ENCODE measurements around the gene AGRP. TPM values are rescaled to one million over a fixed set of nuclear protein-coding genes. Genes with fewer than 3 reads are reported as not detected.

The AGRP gene
- total RNA-seq, 1 donor from 2014 or later = not detected

DNA sequence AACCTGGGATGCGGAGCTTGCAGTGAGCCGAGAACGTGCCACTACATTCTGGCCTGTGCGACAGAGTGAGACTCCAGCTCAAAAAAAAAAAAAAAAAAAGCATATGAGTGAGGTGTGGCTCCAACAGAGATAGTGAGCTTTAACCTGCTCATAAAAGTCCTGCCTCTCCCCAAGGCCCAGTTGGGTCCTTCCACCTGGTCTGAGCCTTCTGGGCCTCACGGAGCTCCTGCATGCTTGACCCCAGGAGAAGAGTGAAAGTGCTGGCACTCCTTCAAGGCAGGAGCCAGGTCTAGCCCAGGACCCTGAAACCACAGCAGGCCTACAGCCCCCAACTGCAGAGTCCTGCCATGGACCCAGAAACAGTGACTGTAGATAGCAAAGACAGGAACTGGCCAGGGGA lies 34.8 kb downstream of the AGRP start:
- Histone ChIP-seq H3K4me1 (ENCODE audit: control insufficient read depth in 3 of 3, insufficient read depth in 3 of 3, low read length in 3 of 3) (peaks cover 92 to 96% (median 93%) of the 10 kb centered on the region in 3 donors), H3K27me3 (ENCODE audit: control insufficient read depth in 3 of 3, insufficient read depth in 3 of 3, low read length in 3 of 3) (no peaks in the 10 kb centered on the region), H3K4me3 (ENCODE audit: low read length in 3 of 3) (no peak overlapping the region), H3K9ac (ENCODE audit: low read depth in 1 of 3, low read length in 3 of 3) (no peak overlapping the region), H3K9me3 (ENCODE audit: control insufficient read depth in 3 of 3, low read length in 3 of 3) (no peaks in the 10 kb centered on the region), H3K27ac (ENCODE audit: low read depth, low read length) (peak overlapping the region; percentile 12), H3K36me3 (ENCODE audit: control insufficient read depth in 3 of 3, insufficient read depth in 3 of 3, low read length in 3 of 3) (peaks cover 16 to 24% (median 17%) of the 10 kb centered on the region in 3 donors)

DNA sequence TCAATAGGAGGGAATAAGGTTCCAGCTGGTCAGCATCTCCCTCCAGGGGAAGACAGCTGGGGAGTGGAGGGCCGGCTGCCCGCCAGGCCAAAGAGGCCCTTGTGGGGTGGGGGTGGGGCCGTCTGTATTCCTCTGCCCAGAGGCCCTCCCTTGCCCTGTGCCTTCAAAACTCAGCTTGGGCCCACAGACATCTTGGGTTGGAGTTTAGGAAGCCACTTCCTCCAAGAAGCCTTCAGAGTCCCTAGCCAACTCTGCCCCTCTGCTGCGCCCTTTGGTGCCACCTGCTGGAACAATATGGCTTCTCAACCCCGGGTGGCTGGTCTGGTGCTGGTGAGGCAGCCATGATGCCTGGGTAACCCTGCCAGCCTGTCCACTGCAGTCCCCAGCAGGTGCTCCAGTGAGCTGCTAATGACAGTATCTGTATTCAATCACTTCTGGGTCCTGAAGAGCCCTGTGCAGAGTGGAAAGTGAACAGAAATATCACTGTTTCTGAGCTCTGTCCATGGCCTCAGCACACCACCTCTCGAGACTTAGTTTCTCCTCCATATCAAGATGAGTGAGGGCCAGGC lies 35.8 kb downstream of the AGRP start:
- Histone ChIP-seq H3K9ac (ENCODE audit: low read depth in 1 of 3, low read length in 3 of 3) (peak overlapping the region in 1 of 3 donors; percentile 68), H3K4me3 (ENCODE audit: low read length in 3 of 3) (no peak overlapping the region), H3K27ac (ENCODE audit: low read depth, low read length) (peak overlapping the region; percentile 23), H3K27me3 (ENCODE audit: control insufficient read depth in 3 of 3, insufficient read depth in 3 of 3, low read length in 3 of 3) (no peaks in the 10 kb centered on the region), H3K9me3 (ENCODE audit: control insufficient read depth in 3 of 3, low read length in 3 of 3) (no peaks in the 10 kb centered on the region), H3K36me3 (ENCODE audit: control insufficient read depth in 3 of 3, insufficient read depth in 3 of 3, low read length in 3 of 3) (peaks cover 10 to 18% (median 12%) of the 10 kb centered on the region in 3 donors), H3K4me1 (ENCODE audit: control insufficient read depth in 3 of 3, insufficient read depth in 3 of 3, low read length in 3 of 3) (peaks cover 93 to 96% (median 95%) of the 10 kb centered on the region in 3 donors)

DNA sequence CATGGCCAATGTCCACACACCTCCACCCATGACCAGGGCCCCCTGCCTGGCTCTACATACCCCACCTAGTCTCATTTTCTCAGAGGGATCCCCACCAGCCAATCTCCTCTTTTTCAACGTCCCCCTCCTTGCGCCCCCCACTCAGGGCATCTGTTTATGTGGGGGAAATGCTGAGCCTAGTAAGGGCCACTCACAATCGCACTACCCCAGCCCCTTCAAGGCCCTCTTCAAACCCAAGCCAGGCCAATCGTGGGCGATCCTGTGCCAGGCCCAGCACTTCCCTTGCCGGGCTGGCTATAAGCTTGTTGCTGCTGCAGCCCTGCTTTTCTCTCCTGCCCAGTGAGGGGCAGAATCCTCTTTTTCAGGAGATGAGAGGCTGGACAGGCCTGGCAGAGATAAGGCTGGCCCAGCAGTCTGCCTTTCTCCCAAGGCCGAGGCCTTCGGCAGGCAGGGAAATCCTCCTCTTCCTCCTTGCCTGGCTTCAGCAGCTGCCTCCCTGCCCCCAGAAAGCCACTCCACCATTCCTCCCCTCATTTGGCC lies 36.3 kb downstream of the AGRP start:
- peaks cover 11 to 14% (median 12%) of the 10 kb centered on the region in 3 donors for H3K36me3 ChIP-seq (ENCODE audit: control insufficient read depth in 3 of 3, insufficient read depth in 3 of 3, low read length in 3 of 3)
- H3K4me3 ChIP-seq (ENCODE audit: low read length in 3 of 3) = no peak overlapping the region
- peak overlapping the region; percentile 3 to 68 (median 38) for H3K9ac ChIP-seq (ENCODE audit: low read depth in 1 of 3, low read length in 3 of 3)
- H3K9me3 ChIP-seq (ENCODE audit: control insufficient read depth in 3 of 3, low read length in 3 of 3) = no peaks in the 10 kb centered on the region
- H3K27me3 ChIP-seq (ENCODE audit: control insufficient read depth in 3 of 3, insufficient read depth in 3 of 3, low read length in 3 of 3) = no peaks in the 10 kb centered on the region
- H3K27ac ChIP-seq (ENCODE audit: low read depth, low read length) = peak overlapping the region; percentile 23
- peaks cover 93 to 96% (median 95%) of the 10 kb centered on the region in 3 donors for H3K4me1 ChIP-seq (ENCODE audit: control insufficient read depth in 3 of 3, insufficient read depth in 3 of 3, low read length in 3 of 3)

DNA sequence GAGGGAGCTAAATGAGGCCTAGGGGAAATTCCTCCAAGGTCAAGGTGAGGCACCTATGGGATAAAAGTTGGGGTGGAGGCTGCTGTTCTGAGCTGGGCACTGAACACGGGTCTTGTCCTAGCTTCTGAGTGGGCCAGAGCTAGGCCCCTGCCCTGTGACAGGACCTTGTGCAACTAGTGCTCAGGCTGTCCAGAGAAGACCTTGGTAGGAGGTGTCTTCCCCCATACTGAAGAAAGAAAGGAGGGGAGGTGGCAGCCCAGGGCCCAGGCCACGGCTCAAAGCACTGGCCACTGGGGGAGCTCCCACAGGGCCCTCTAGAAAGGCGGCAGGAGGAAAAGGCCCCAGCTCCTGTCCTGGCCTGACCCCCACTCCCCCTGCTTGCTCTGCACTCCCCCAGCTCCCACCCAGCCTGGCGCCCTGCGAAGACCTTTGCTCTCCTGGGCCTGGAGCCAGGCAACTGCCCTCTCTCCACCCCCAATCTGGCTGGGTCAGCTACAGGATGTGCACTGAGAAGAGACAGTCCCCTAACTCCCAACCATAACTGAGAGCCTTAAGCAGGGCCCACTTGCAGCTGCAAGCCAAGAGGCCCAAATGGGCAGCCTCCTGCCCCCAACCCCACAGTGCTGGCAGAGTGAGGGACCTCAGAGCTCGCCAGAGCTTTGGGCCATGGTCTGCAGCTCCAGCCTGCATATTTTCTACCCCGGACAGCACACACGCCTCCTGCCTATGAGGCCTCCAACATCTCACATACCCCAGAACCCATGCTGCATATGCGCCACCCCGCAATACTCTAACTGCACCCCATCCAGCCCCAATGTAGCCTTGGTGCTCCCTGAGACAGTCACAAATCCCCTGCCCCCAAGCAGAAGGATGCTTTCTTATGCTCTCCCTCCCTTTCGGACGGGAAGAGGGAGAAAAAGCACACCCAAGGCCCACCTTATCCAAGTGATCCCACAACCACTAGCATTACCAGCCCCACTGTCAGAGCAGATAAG lies 37.1 kb downstream of the AGRP start:
- peak overlapping the region; percentile 38 to 68 (median 57) for H3K9ac ChIP-seq (ENCODE audit: low read depth in 1 of 3, low read length in 3 of 3)
- no peak overlapping the region for H3K27ac ChIP-seq (ENCODE audit: low read depth, low read length)
- H3K9me3 ChIP-seq (ENCODE audit: control insufficient read depth in 3 of 3, low read length in 3 of 3) = no peaks in the 10 kb centered on the region
- H3K36me3 ChIP-seq (ENCODE audit: control insufficient read depth in 3 of 3, insufficient read depth in 3 of 3, low read length in 3 of 3) = peaks cover 7 to 14% (median 8%) of the 10 kb centered on the region in 3 donors
- H3K27me3 ChIP-seq (ENCODE audit: control insufficient read depth in 3 of 3, insufficient read depth in 3 of 3, low read length in 3 of 3) = no peaks in the 10 kb centered on the region
- peaks cover 93 to 96% (median 95%) of the 10 kb centered on the region in 3 donors for H3K4me1 ChIP-seq (ENCODE audit: control insufficient read depth in 3 of 3, insufficient read depth in 3 of 3, low read length in 3 of 3)
- peak overlapping the region in 1 of 3 donors; percentile 27 for H3K4me3 ChIP-seq (ENCODE audit: low read length in 3 of 3)

DNA sequence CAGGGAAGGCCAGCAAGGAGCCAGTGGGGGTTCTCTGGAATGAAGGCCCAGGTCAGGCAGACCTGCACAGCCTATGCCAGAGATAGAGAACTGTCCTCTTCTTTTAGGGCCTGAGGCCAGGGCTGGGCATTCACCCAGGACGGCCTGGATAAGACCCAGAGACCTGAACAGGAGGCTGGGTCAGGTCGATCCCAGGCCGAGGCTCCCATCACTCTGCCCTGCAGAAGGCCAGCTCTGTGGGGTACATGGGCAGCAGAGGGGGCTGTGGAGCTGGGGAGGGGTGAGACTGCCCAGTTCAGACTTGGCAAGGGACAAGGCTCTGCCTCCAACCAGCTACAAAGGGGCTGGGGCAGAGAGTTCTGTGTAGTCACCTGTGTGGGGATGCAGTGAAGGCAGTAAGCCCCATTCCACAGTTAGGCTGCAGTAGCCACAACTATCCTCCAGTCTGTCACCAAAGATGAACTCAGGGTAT lies 37.9 kb downstream of the AGRP start:
- no peaks in the 10 kb centered on the region for H3K9me3 ChIP-seq (ENCODE audit: control insufficient read depth in 3 of 3, low read length in 3 of 3)
- peak overlapping the region in 1 of 3 donors; percentile 57 for H3K9ac ChIP-seq (ENCODE audit: low read depth in 1 of 3, low read length in 3 of 3)
- H3K27me3 ChIP-seq (ENCODE audit: control insufficient read depth in 3 of 3, insufficient read depth in 3 of 3, low read length in 3 of 3) = no peaks in the 10 kb centered on the region
- no peak overlapping the region for H3K4me3 ChIP-seq (ENCODE audit: low read length in 3 of 3)
- peaks cover 90 to 96% (median 93%) of the 10 kb centered on the region in 3 donors for H3K4me1 ChIP-seq (ENCODE audit: control insufficient read depth in 3 of 3, insufficient read depth in 3 of 3, low read length in 3 of 3)
- no peak overlapping the region for H3K27ac ChIP-seq (ENCODE audit: low read depth, low read length)
- H3K36me3 ChIP-seq (ENCODE audit: control insufficient read depth in 3 of 3, insufficient read depth in 3 of 3, low read length in 3 of 3) = peaks cover 7 to 14% (median 8%) of the 10 kb centered on the region in 3 donors

DNA sequence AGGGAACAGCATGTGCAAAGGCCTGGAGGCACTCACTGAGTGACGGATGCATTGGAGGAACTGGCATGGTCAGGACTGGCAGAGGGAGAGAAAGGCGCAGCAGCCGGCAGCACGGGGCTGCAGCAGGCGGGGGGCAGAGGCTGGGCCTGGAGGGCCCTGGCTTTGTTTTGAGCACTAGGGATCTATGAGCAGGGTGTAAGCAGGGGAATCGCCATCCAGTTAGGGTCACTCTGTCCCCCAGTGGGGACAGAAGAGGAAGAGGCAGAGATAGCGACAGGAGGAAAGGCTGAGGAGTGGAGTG lies 38.3 kb downstream of the AGRP start:
- peak overlapping the region in 2 of 3 donors; percentile 23 to 40 for H3K9ac ChIP-seq (ENCODE audit: low read depth in 1 of 3, low read length in 3 of 3)
- peaks cover 8 to 16% (median 10%) of the 10 kb centered on the region in 3 donors for H3K36me3 ChIP-seq (ENCODE audit: control insufficient read depth in 3 of 3, insufficient read depth in 3 of 3, low read length in 3 of 3)
- no peak overlapping the region for H3K27ac ChIP-seq (ENCODE audit: low read depth, low read length)
- no peaks in the 10 kb centered on the region for H3K9me3 ChIP-seq (ENCODE audit: control insufficient read depth in 3 of 3, low read length in 3 of 3)
- H3K27me3 ChIP-seq (ENCODE audit: control insufficient read depth in 3 of 3, insufficient read depth in 3 of 3, low read length in 3 of 3) = no peaks in the 10 kb centered on the region
- peaks cover 86 to 92% (median 89%) of the 10 kb centered on the region in 3 donors for H3K4me1 ChIP-seq (ENCODE audit: control insufficient read depth in 3 of 3, insufficient read depth in 3 of 3, low read length in 3 of 3)
- H3K4me3 ChIP-seq (ENCODE audit: low read length in 3 of 3) = no peak overlapping the region

DNA sequence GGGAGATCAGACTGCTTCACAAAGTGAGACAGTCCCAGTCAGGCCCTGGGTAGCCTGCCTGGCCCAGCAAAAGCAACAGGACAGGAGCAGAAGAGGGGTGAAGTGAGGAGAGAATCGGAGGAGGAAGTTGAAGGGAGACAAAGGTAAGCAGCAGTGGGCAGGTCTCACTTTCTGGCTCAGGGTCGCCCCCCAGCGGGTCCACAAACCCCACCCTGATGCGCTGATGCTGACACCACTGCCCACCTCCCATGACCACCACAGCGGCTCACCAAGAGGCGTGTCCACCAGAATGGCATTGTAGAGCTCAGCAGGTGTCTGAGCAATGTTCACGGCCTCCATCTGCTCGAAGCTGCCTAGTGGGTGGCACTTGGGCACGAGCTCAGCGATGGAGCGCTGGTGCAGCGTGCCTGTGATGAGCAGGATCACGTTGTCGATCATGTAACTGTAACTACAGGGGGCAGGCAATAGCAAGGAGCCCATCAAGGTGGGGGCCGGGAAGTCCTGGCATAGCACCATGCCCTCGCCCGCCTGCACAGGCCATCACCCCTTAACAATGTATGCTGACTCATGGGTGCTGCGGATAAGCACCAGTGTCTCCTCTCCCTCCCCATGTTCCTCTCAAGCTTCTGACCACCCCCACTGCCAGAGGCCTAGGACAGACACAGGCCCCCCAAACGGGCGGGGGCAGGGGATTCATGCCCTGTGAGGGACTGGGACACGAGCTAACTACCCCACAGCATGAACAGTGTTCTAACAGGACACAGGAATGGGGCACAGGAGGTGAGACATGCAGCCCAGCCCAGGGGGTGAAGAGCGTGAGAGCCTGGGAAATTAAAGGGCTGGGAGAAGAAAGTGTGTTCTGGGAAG lies 38.9 kb downstream of the AGRP start:
- peak overlapping the region; percentile 49 for H3K27ac ChIP-seq (ENCODE audit: low read depth, low read length)
- peak overlapping the region in 1 of 3 donors; percentile 38 for H3K4me3 ChIP-seq (ENCODE audit: low read length in 3 of 3)
- H3K9ac ChIP-seq (ENCODE audit: low read depth in 1 of 3, low read length in 3 of 3) = peak overlapping the region; percentile 23 to 62 (median 57)
- H3K27me3 ChIP-seq (ENCODE audit: control insufficient read depth in 3 of 3, insufficient read depth in 3 of 3, low read length in 3 of 3) = no peaks in the 10 kb centered on the region
- peaks cover 8 to 18% (median 12%) of the 10 kb centered on the region in 3 donors for H3K36me3 ChIP-seq (ENCODE audit: control insufficient read depth in 3 of 3, insufficient read depth in 3 of 3, low read length in 3 of 3)
- H3K4me1 ChIP-seq (ENCODE audit: control insufficient read depth in 3 of 3, insufficient read depth in 3 of 3, low read length in 3 of 3) = peaks cover 80 to 86% (median 83%) of the 10 kb centered on the region in 3 donors
- H3K9me3 ChIP-seq (ENCODE audit: control insufficient read depth in 3 of 3, low read length in 3 of 3) = no peaks in the 10 kb centered on the region

DNA sequence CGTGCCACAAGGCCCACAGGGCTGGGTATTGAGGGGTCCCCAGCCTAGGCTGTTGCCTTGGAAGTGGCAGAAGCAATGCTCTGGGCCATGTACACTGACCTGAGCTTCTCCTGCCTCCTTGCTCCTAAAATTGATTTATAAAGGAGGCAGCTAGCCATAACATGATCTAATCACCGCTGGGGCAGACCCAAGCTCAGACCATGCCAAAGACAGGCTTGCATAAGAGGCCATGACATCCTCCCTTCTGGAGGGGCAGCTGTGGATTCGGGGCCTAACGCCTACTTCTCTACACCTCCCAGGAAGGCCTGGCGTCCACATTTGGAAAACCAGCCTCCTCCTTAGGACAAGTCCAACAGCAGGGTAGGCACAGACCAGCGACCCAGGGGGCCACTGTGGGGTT lies 40.1 kb downstream of the AGRP start:
- Histone ChIP-seq H3K4me3 (ENCODE audit: low read length in 3 of 3) (no peak overlapping the region), H3K4me1 (ENCODE audit: control insufficient read depth in 3 of 3, insufficient read depth in 3 of 3, low read length in 3 of 3) (peaks cover 70 to 74% (median 73%) of the 10 kb centered on the region in 3 donors), H3K36me3 (ENCODE audit: control insufficient read depth in 3 of 3, insufficient read depth in 3 of 3, low read length in 3 of 3) (peaks cover 20 to 27% (median 20%) of the 10 kb centered on the region in 3 donors), H3K27me3 (ENCODE audit: control insufficient read depth in 3 of 3, insufficient read depth in 3 of 3, low read length in 3 of 3) (no peaks in the 10 kb centered on the region), H3K9me3 (ENCODE audit: control insufficient read depth in 3 of 3, low read length in 3 of 3) (no peaks in the 10 kb centered on the region), H3K27ac (ENCODE audit: low read depth, low read length) (peak overlapping the region; percentile 49), H3K9ac (ENCODE audit: low read depth in 1 of 3, low read length in 3 of 3) (peak overlapping the region; percentile 33 to 62 (median 57))

DNA sequence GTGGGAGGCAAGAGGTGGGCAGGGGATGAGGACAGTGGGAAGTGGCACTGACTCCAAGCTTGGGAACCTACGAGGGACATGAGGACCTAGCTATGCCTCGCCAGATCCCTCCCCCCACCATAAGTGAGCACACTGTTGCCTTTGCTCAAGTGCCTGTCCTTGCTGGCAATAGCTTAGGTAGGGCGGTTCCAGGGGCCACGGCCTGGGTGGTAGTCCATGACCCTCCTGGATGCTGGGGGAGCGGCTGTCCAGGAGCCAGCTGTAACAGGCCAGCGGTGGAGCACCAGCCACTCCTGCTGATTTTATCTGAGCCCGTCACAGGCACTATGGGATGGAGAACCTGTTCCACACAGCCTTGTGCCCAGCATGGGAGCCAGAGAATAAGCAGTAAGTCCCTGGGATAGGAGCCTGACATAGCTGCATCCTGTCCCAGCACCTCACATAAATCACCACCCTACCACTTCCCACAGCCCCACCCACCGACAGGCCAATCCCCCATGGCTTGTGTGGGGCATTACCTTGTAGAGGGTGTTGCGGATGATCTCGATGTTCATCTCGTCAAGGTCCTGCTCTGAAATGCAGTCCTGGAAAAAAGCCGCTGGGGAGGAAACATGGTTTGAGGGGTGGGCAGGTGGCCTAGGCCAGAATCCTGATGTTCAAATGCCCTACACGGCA lies 40.6 kb downstream of the AGRP start:
- Histone ChIP-seq H3K27me3 (ENCODE audit: control insufficient read depth in 3 of 3, insufficient read depth in 3 of 3, low read length in 3 of 3) (no peaks in the 10 kb centered on the region), H3K4me1 (ENCODE audit: control insufficient read depth in 3 of 3, insufficient read depth in 3 of 3, low read length in 3 of 3) (peaks cover 69 to 72% (median 71%) of the 10 kb centered on the region in 3 donors), H3K36me3 (ENCODE audit: control insufficient read depth in 3 of 3, insufficient read depth in 3 of 3, low read length in 3 of 3) (peaks cover 25 to 32% (median 26%) of the 10 kb centered on the region in 3 donors), H3K4me3 (ENCODE audit: low read length in 3 of 3) (peak overlapping the region in 1 of 3 donors; percentile 14), H3K9ac (ENCODE audit: low read depth in 1 of 3, low read length in 3 of 3) (peak overlapping the region; percentile 2 to 62 (median 12)), H3K27ac (ENCODE audit: low read depth, low read length) (no peak overlapping the region), H3K9me3 (ENCODE audit: control insufficient read depth in 3 of 3, low read length in 3 of 3) (no peaks in the 10 kb centered on the region)
